KG1 (cell line): ENCODE measurements around the gene CTBP1.
"Not testable (repeated sequence)": the region's sequence is repeated elsewhere in the genome, so short reads cannot be mapped to it uniquely, and the experiment has no call there.

Experiments used
- DNase-seq: peaks from one replicate; lab custom pipeline; 2025; lab: John Stamatoyannopoulos, UW

Gene CTBP1

GRCh38 chr4:1237981-1238675 is 10.8 kb downstream of the CTBP1 start:
- DNase-seq, result no peak

GRCh38 chr4:1237261-1237660 is 11.7 kb downstream of the CTBP1 start:
- DNase-seq, result not testable (repeated sequence)

DNA sequence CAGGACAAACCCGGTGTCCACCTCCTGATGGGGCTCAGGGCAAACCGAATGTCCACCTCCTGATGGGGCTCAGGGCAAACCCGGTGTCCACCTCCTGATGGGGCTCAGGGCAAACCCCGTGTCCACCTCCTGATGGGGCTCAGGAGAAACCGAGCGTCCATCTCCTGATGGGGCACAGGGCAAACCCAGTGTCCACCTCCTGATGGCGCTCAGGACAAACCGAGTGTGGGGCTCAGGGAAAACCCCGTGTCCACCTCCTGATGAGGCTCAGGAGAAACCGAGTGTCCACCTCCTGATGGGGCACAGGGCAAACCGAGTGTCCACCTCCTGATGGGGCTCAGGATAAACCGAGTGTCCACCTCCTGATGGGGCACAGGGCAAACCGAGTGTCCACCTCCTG is 12.1 kb downstream of the CTBP1 start:
- not testable (repeated sequence) for DNase-seq

GRCh38 chr4:1236103-1236641 is 12.8 kb downstream of the CTBP1 start:
- no peak for DNase-seq

DNA sequence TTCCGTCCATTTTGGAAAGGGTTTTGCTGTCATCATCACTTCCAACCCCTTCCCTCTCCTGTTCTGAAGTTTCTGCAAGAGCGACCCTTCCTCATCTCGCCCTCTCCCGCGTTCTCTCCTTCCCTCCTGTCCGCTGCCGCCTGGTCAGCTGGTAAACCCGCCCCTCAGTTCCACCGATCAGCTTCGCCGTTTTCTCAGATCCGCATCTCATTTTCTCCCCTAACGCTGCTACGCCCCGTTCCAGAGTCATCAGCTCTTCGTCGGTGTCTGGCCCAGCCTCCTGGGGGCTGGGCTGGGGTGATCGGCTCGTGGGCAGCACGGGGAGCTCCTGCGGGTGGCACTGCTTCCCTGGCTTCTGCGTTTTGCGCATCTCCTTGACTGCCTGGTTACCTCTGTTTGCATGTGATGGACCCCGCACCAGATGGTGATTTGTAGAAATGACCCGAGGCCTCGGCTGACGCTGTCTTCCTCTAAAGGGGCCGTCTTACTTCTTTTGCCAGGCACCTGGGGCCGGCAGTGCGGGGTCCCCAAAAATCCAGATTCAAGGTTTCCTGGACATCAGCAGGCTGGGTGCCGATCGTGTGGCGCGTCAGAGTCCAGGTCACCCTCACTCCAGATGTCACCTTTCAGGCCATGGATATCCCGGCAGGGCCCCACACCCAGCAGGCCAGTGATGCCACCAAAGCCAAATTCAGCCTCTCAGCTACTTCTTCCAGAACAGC is 13.4 kb downstream of the CTBP1 start:
- DNase-seq, result no peak

GRCh38 chr4:1234811-1235292 is 14.1 kb downstream of the CTBP1 start:
- no peak for DNase-seq

- no peak for DNase-seq
These were observed 14.6 kb downstream of the CTBP1 start for GRCh38 chr4:1234309-1234695.

DNA sequence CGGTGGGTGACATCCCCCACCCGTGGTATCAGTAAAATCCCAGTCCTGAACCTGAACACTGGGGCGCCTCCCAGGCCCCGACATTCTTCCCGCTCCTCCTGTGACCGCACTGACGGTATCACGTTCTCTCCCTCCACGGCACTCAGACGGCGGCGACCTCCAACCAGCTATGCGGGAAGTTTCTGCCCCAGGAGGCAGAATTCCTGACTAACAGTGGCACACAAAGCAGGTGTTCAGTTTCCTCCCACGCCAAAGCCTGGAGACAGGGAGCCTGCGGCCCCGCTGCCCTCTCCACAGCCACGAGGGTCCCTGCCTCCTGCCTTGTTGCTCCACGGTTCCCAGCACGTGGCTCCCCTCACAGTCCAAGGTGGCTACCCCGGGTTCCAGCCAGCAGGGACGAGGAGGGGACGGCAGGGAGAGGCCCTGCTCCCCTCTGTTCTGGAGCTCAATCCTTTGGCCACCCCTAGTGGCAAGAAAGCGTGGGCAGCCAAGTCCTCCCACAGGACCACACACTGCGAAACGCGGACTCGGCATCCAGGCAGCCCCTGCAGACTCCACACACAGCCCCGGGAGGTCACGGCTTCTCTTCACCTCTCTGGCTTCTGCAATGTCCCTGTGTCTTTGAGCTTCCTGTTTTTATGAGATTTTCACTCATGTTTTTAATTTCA is 15.2 kb downstream of the CTBP1 start:
- DNase-seq, result no peak

- DNase-seq, result no peak
These were observed 16.0 kb downstream of the CTBP1 start for GRCh38 chr4:1232661-1233621.

DNA sequence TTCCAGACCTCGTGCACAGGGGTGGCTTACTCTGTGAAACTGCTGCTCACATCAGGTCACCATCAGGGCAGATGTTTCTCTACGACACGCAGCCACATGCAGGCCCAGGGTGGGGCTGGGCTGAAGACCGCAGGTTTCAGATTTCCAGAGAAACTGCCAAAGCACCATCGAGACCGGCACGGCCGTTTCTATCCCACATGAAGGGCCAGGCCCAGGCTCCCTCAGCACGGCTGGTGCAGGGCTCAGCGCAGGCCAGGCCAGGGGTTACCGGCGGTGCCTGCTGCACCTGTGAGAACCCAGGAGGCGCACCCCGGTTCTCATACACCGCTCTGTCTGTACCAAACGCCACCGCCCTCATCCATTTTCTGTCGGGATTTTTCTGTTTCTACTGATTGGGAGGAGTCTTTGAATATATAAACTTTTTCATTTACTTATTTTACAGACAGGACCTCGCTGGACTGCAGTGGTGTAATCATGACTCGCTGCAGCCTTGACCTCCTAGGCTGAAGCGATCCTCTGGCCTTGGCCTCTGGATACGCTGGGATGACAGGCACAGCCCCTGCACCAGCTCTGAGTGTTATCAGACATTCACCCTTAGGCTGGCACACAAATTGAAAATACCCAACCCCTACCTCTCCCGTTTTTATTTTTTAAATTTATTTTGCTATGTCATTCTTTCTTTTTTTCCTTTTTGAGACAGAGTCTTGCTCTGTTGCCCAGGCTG is 17.1 kb downstream of the CTBP1 start:
- DNase-seq, result no peak

DNA sequence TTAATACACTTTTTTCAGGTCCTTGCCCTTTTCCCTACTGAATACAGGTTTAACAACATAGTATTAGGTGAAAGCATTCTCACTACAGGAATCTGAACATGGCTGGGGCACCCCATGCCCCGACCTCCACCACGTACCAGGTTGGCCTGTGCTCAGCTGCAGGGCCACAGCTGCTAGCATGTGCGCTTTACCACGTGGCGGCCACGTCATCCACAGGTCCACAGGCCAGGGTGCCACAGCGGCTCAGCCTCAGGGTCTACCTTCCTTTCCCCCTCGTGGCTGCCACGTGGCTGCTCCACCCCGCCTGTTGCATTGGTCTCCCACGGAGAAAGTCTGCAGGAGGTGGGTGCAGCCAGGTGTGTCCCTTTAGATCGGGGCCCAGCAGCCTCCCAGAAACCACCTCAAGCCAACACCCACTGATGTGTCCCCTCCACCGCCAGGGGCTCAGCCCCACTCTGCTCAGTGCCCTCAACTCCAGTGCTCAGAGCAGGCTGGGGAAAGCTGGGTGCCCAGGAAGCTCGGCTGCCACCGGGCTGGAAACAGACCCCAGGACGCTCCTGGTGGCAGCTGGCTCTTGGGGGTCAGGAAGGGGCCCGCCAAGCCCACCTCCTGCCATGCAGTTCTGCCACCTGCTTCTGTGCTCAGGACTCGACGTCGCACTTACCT is 17.8 kb downstream of the CTBP1 start:
- DNase-seq, result no peak

DNA sequence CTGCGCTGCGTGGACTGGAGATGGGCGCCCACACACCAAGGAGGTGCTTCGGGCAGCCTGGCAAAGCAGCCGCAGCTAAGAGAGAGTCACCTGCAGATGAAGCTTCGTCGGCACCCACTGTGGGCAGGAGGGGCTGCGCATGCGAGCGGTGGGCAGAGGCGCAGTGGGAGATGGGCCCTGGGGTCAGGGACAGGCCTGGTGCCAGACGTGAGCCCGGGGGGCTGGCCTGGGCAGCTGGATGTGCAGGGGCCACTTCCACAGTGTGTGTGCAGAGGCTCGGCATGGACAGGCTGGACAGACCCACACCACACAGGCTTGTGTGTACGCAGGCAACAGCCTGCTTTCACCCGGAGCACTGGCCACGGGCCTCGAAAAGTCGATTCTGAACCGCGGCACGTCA is 18.6 kb downstream of the CTBP1 start:
- no peak for DNase-seq

- no peak for DNase-seq
These were observed 19.6 kb downstream of the CTBP1 start for GRCh38 chr4:1229117-1229849.

DNA sequence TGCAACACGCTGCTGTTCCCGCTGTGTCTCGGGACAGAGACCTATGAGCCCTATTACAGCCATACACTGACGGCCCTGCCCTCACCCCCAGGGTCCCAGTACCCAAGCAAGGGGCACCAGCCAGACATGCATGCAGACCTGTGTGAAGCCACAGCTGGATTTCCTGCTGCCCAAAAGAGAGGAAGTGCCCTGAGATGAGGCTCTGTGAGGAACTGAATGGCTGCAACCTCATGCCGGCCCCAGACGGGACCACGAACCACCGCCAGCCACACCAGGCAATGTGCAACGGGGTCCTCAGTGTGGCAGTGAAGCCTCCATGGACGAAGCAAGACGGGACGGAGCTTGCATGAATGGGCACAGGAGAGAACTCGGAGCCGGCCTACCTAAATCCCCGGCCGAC is 21.1 kb downstream of the CTBP1 start:
- no peak for DNase-seq

GRCh38 chr4:1226598-1226997 is 22.3 kb downstream of the CTBP1 start:
- no peak for DNase-seq

- no peak for DNase-seq
These were observed 22.8 kb downstream of the CTBP1 start for GRCh38 chr4:1226144-1226481.

GRCh38 chr4:1225272-1226143 is 23.4 kb downstream of the CTBP1 start:
- DNase-seq, result no peak

DNA sequence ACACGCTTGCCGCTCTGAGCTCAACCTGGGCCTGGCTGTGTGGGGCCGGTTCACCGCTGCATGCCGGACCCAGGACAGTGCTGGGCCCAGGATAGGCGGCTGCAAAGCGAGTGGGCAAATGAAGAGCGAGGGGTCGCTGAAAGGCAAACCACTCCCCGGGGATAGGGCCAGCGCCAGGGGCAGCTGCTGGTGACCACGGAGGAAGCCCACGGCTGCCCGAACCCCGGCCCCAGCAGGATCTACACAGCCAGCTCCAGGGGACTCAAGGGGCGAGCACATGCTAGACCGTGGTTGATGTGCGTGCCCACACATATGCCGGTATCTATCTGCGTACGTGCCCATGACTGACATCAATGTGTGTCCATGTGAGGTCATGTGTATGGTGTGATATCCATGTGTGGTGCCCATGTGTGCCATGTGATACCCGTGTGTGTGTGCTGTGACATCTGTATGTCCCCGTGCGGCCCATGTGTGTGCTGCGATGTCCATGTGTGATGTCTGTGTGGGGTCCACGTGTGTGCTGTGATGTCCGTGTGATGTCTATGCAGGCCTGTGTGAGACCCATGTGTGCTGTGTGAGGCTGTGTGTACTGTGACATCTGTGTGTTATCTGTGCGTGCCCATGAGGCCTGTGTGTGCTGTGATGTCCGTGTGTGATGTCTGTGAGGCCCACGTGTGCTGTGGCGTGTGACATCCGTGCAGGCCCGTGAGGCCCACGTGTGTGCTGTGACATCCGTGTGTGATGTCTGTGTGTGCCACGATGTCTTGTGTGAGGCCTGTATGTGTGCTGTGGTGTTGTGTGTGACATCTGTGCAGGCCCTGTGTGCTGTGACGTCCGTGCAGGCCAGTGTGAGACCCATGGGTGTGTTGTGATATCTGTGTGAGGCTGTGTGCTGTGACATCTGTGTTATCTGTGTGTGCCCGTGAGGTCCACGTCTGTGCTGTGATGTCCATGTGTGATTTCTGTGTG is 24.8 kb downstream of the CTBP1 start:
- no peak for DNase-seq
